ENCODE data around the gene PMPCA.

The PMPCA gene

DNA sequence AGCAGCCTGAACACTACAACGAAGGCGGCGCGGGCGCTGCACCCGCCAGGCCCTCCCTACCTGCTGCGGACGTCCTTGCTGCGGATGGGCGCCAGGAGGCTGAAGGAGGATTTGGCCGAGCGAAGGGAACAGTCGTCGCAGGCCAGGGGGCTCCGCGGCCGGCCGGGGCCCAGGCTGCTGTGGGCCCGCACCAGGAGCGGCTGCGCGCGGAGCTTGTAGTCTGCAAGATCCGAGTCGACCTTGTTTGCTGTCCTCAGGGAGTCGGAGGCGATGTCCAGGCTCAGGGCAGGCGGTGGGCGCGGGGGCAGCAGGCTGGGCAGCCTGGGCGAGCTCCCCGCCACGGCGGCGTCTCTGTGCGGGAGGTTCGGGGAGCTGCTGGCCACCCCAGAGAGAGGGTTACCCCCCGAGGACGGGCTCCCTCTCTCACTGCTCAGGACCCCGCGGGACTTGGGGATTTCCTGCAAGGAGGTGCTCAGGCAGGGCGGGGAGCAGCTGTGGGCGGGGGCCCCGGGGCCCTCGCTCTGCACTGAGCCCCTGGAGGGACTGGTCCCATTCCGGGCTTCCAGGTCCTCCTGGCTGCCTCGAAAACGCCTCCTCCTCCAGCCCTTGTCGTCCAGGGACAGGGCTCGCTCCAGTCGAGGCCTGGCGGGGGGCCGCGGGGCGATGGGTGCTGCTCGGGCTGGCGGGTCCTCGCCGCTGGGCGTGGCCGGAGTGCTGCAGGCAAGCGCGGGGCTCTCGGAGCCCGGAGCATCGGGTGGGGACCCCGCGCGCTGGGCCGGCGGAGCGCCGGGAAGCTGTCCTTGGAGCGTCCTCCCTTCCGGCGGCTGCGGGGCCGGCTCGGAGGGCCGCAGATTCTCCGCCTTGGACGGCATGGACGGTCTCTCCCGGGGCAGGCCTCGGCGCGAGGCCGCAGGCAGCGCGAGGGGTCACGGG, 28.4 kb downstream of the PMPCA start:
- DNase-seq: no peak

DNA sequence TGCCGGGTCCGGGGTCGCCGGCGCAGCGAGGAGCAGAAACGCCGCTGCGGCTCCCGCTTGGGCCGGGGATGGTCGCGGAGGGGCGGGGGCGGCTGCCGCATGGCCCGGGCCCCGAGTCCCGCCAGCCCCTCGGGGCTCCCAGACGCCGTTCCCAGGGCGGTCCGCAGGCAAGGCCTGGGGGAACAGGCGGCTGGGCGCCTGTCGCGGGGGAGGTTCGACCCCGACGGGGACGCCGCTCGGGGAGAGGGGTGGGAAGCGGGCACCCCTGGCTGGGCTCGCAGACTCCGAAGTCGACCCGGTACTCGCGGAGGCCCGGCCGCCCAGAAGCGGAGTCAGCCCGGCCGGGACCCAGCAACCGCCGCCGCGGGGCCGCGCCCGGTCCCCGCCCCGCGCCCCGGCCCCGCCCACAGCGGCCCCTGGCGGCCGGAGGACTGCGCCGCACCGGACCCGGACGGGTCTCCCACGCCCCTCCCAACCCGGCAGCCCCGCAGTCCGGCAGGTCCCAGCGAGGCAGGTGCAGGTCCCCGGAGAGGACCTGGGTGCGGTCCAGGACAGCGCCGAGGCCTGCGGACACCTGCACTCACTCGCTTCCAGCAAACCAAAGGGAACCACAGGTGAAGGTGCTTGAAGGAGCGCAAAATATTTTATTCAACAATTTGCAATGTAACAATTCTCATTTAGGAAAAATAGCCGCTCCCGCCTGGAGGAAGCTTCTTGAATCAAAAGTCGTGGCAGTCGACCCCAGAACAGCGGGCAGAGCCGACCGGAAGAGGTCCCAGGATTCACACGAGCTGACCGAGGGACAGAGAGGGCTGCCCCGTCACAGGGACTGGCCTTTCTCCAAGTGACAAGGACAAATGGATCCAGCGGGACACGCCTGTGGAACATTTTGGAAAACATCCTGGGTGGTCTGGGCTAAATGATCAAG, 29.3 kb downstream of the PMPCA start, which contains the start of gene INPP5E:
TSS of gene INPP5E (minus strand) at position 365 of the 928 bp plus-strand sequence. CDS start 426 bp downstream, outside the sequence.
- DNase-seq: peak; percentile 33

- DNase-seq: no peak
These were observed 30.8 kb downstream of the PMPCA start for GRCh38 chr9:136441191-136441680.

DNA sequence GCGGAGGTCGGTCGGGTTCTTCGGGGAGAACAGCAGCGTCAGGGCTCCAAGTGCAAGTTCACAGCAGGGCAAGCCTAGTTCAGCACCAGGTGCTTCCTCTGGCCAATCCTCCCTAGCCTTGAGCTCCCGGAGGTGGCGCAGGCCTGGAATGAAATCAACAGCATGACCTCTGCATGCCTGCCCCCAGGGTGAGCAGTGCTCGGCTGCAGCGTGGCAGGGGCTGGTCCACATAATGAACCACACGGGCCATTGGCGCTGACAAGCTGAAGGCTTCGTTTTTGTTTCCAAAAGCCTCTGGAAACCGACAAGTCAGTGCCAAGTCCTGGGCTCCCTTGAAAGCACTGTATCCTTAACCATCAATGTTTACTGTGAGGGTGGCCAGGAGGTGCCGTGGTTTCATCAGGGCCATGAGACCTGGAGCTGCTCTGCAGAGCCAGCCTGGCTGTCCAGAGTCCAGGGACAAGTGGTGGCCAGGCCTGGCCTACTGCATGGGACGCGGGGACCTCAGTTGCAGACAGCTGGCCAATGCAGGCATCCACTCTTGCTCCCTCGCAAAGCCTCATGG, 31.3 kb downstream of the PMPCA start:
- no peak for DNase-seq

GRCh38 chr9:136442265-136442664, 31.8 kb downstream of the PMPCA start:
- DNase-seq: no peak

DNA sequence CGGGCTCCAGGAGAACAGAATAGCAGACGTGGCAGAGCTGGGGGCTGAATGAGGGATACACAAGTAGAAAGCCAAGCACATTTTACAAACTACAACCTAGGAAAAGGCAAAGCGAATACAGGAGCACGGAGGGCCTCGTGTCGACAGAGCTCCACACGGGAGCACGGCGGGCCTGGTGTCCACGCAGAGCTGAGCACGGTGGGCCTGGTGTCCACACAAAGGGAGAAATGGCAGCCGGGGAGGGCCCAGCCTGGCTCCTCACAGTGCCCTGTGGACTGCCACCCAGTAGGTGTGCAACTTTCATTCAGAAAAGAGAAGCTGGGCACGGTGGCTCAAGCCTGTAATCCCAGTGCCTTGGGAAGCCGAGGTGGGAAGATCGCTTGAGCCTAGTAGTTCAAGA, 32.6 kb downstream of the PMPCA start:
- no peak for DNase-seq

DNA sequence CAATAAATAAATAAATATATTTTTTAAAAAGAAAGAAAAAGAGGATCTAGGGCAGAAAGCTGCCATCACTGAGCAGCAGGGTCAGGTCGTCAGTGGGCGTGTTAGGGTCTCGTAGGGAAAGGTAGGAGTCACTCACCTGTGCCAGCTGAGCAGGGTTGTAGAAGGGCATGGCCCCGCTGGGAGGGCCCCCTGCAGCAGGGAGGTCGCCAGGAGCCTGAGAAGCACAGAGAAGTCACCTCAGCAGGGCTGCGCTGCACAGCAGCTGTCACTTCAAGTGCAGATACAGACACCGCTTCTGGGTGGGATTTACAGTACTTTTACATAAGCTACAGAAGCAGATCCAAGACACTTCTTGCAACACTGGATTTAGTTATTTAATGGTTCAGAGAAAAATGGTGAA, 33.2 kb downstream of the PMPCA start:
- DNase-seq: no peak

DNA sequence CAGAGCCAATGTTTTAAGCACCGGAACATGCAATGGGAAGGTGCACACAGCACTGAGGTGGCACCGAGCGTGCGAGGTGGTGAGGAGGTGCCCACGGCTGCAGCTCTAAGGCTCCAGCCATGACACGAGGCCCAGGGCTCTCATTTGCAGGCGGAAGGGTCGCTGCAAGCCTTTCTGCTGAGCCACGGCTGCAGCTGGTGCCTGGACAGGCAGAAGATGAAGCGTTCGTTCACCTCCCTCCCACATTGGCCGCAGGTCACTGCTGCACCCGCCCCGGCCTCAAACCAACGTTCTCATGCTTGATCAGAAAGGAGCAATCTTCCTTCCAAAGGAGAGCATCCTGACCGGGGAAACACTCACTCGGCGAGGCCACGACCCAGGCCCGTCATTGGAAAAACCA, 33.6 kb downstream of the PMPCA start:
- DNase-seq: no peak

DNA sequence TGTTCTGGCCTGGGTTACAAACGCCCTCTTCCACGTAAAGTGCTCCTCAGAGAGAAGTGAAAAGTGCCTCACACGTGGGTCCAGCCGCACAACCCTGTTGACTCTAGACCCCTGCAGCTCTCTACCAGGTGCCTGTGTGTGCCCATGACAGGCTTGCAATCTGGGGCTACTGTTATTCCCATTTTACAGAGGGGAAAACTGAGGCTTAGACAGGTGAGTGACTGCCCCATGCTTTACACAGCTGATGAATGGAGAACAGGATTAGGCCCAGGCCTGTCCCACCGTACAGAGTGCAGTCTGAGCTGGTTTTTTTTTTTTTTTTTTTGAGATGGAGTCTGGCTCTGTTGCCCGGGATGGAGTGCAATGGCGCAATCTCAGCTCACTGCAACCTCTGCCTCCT, 35.3 kb downstream of the PMPCA start:
- no peak for DNase-seq

- no peak for DNase-seq
These were observed 36.8 kb downstream of the PMPCA start for GRCh38 chr9:136447173-136447778.

GRCh38 chr9:136448655-136449054, 38.2 kb downstream of the PMPCA start:
- no peak for DNase-seq

- DNase-seq: no peak
These were observed 40.9 kb downstream of the PMPCA start for GRCh38 chr9:136451221-136451877.

DNA sequence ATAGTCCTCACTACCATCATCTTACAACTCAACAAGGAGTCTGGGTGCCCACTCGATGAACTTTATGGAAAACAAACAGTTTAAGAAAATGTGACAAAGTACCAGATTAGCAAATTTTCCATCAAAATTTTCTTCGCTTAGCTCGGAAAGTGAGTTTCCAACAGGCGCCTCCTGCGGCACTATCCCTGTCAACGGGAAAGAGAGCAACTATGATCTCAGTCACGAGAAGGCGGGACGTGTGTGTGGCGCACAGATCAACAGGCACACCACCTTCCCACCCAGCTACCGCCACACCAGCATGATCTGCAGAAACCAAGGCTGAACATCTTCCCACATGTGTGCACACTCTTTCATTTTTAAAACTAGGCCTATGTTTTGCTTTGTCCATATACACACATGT, 42.9 kb downstream of the PMPCA start:
- no peak for DNase-seq

- DNase-seq: no peak
These were observed 43.8 kb downstream of the PMPCA start for GRCh38 chr9:136454026-136454796.

DNA sequence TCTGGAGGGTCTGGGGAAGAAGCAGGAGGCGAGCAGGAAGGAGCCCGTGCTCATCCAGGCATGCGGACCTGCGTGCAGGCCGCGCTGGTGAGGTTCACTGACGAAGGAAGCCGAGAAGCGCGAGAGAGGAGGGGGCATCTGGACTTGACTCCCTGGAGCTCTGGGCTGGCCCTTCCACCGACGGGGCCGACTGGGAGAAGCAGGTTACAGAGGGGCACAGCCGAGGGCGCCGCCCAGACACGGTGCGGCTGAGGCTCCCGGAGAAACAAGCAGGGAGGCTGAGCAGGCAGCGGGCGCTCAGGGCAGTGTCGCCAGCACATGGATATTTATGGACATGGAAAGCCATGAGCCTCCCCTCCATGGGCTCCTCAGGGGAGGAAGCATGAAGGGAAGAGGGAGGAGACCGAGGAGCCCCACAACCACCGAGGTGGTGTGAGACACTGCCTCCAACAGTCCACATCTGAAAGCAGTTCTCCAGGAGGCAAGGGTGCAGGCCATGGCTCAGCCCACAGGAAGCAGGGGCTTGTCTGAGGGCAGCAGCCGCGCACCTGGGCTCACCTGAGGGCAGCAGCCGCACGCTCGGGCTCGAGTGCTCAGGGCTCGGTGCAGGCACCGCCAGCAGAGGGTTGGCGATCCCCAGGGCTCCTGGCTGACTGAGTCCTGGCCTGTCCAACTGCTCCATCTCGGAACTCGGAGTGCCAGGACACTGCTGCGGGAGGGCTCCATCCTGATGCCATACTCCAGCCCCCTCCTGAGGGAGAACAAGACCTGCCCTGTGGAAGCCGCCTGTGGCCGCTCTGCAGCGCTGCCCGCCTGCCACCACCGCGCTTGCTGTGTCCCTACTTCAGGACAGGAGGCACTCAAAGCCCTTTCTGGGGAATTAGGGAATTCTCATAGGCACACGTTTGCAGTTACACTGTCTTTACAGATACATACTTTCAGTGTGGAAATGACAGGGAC, 44.9 kb downstream of the PMPCA start:
- DNase-seq: no peak

DNA sequence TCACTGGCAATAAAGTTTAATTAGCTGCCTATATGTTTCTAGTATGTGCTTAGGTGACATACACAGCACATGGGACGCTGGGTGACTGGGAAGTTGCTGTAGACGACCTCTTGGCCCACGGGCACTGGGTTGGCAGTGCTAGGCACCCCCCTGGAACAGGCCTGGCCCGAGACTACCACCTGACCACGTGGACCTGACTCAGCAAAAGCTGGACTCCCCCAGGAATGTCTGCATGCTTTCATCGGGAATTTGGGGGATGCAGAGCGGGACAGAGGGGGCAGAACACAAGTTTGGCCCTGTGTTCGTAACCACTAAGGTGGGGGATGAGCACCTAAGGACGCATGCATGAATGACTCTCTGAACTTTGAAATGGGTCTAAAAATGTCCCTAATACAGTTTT, 45.8 kb downstream of the PMPCA start:
- DNase-seq: no peak

DNA sequence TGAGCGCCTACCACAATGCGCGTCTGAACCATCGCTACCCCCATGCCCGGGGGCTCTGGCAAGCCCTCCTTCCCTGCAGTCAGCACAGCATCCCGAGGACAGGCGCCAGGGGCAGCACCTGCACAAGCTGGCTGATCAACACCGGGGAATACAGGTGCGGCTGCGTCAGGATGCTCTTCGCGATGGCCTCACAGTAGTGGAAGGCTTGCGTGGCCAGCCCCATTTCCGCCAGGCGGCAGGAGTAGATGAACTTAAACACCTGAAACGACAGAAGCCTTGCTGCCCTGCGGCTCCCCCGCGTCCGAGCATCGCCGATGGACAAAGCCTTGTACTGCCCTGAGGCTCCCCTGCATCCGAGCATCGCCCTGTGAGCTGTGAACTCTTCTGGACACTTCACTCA, 46.9 kb downstream of the PMPCA start:
- DNase-seq: no peak

- DNase-seq: no peak
These were observed 49.0 kb downstream of the PMPCA start for GRCh38 chr9:136459425-136459824.

DNA sequence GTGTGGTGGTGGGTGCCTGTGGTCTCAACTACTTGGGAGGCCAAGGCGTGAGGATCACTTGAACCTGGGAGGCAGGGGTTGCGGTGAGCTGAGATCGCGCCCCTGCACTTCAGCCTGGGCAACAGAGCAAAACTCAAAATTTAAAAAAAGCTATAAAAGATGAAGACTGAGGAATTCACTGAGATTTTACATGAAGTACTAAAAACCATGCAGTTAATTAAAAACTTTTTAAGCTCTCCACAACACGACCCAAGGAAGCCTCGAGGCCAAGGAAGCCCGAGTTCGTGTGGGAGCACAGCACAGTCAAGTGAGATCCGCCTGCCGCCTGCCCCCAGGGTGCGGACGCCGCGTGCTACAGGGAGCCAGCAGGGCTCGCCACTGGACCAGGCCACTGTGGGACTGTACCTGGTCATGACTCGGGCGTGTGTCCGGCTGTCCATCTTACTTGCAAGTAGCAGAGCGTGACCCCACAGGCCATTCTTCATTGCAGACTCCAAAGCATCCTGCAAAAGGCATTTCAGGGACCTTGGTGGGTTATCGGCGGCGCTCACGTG, 50.4 kb downstream of the PMPCA start:
- DNase-seq: no peak

DNA sequence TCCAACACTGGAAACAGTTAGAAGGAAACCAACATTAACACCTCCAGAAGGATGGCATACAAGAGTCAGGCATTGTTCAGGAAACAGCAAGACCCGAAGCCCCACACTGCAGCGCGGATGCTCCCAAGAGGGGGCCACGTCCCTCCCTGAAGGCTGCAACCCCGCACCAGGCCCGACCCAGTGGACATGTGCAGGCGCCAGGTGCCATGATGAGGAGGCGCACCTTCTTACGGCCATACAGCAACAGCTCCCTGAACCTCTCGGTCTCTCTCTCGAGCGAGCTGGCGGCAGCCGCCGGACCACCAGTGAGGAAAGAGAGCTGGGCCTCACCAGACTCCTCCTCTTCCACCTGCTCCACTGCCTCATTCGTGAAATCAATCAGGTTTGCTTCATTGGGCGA, 52.2 kb downstream of the PMPCA start:
- no peak for DNase-seq

Data from NCI-H748 treated with DMSO at 0.1 percent for 48 hours (cell line).